ENCODE measurements around the gene DHRS2.

The DHRS2 gene

GRCh38 chr14:23644919-23645336 is 8.8 kb downstream of the DHRS2 start:
- H3K4me1 ChIP-seq (ENCODE audit: insufficient read depth, low read length, severe bottlenecking): no peaks in the 10 kb centered on the region
- no peaks in the 10 kb centered on the region for H3F3A ChIP-seq (ENCODE audit: insufficient read depth, low read length)
- H3K36me3 ChIP-seq (ENCODE audit: insufficient read depth, low read length): no peaks in the 10 kb centered on the region
- 0 out of 2 replicates have a peak, but pooled peaks cover 3% of the 10 kb centered on the region for H3K27me3 ChIP-seq (ENCODE audit: insufficient read depth, low read length)
- no peak overlapping the region for H3K27ac ChIP-seq (ENCODE audit: low read depth, low read length, poor library complexity, severe bottlenecking)
- H3K4me3 ChIP-seq (ENCODE audit: low read depth, low read length, poor library complexity, severe bottlenecking): no peak overlapping the region
- H3K9me3 ChIP-seq (ENCODE audit: low read length): no peaks in the 10 kb centered on the region
- no peaks in the 10 kb centered on the region for H3K79me2 ChIP-seq (ENCODE audit: insufficient read depth, low read length)
- no peaks in the 10 kb centered on the region for H4K20me1 ChIP-seq (ENCODE audit: insufficient read depth, low read length)
- H3K4me2 ChIP-seq (ENCODE audit: low read length): no peak overlapping the region
- TF ChIP-seq EZH2 (IDR thresholded peaks at IDR 0.05; ENCODE audit: borderline replicate concordance, low read length) (no peak), CTCF (IDR thresholded peaks at IDR 0.05; ENCODE audit: low read length) (no peak)
- no peak overlapping the region for H3K9ac ChIP-seq (ENCODE audit: low read length)
- H3K9me2 ChIP-seq (ENCODE audit: low read depth, low read length): no peaks in the 10 kb centered on the region
- H2AFZ ChIP-seq (ENCODE audit: low read length): no peak overlapping the region

- Histone ChIP-seq H3K79me2 (ENCODE audit: insufficient read depth, low read length) (no peaks in the 10 kb centered on the region), H3K36me3 (ENCODE audit: insufficient read depth, low read length) (no peaks in the 10 kb centered on the region), H3K27me3 (ENCODE audit: insufficient read depth, low read length) (0 out of 2 replicates have a peak, but pooled peaks cover 3% of the 10 kb centered on the region), H2AFZ (ENCODE audit: low read length) (no peak overlapping the region), H3K4me2 (ENCODE audit: low read length) (no peak overlapping the region), H3K9me2 (ENCODE audit: low read depth, low read length) (no peaks in the 10 kb centered on the region), H3K27ac (ENCODE audit: low read depth, low read length, poor library complexity, severe bottlenecking) (no peak overlapping the region), H3F3A (ENCODE audit: insufficient read depth, low read length) (no peaks in the 10 kb centered on the region), H4K20me1 (ENCODE audit: insufficient read depth, low read length) (no peaks in the 10 kb centered on the region), H3K9ac (ENCODE audit: low read length) (no peak overlapping the region), H3K4me3 (ENCODE audit: low read depth, low read length, poor library complexity, severe bottlenecking) (no peak overlapping the region), H3K4me1 (ENCODE audit: insufficient read depth, low read length, severe bottlenecking) (no peaks in the 10 kb centered on the region), H3K9me3 (ENCODE audit: low read length) (no peaks in the 10 kb centered on the region)
- no peak for TF ChIP-seq EZH2 (IDR thresholded peaks at IDR 0.05; ENCODE audit: borderline replicate concordance, low read length)
- no peak for TF ChIP-seq CTCF (IDR thresholded peaks at IDR 0.05; ENCODE audit: low read length)
Observed at GRCh38 chr14:23645504-23645811, 9.3 kb downstream of the DHRS2 start.

- Histone ChIP-seq H3K4me1 (ENCODE audit: insufficient read depth, low read length, severe bottlenecking) (no peaks in the 10 kb centered on the region), H3K9me2 (ENCODE audit: low read depth, low read length) (no peaks in the 10 kb centered on the region), H3K9ac (ENCODE audit: low read length) (no peak overlapping the region), H3K79me2 (ENCODE audit: insufficient read depth, low read length) (no peaks in the 10 kb centered on the region), H2AFZ (ENCODE audit: low read length) (no peak overlapping the region), H3K27me3 (ENCODE audit: insufficient read depth, low read length) (0 out of 2 replicates have a peak, but pooled peaks cover 3% of the 10 kb centered on the region), H3K36me3 (ENCODE audit: insufficient read depth, low read length) (no peaks in the 10 kb centered on the region), H3K9me3 (ENCODE audit: low read length) (no peaks in the 10 kb centered on the region), H4K20me1 (ENCODE audit: insufficient read depth, low read length) (no peaks in the 10 kb centered on the region), H3K27ac (ENCODE audit: low read depth, low read length, poor library complexity, severe bottlenecking) (no peak overlapping the region), H3F3A (ENCODE audit: insufficient read depth, low read length) (no peaks in the 10 kb centered on the region), H3K4me2 (ENCODE audit: low read length) (no peak overlapping the region), H3K4me3 (ENCODE audit: low read depth, low read length, poor library complexity, severe bottlenecking) (no peak overlapping the region)
- TF ChIP-seq CTCF (IDR thresholded peaks at IDR 0.05; ENCODE audit: low read length) (no peak), EZH2 (IDR thresholded peaks at IDR 0.05; ENCODE audit: borderline replicate concordance, low read length) (no peak)
Observed at GRCh38 chr14:23645812-23646647, 9.9 kb downstream of the DHRS2 start.
